Stimulated activated CD4-positive, alpha-beta T cell treated with anti-CD3 and anti-CD28 coated beads, TNF-alpha, amount 100 ng/mL, for 1 hour (primary cell): Measurements from ENCODE around the gene DNAJA2.
"Not testable (repeated sequence)": the region's sequence is repeated elsewhere in the genome, so short reads cannot be mapped to it uniquely, and the experiment has no call there.

ENCODE experiments used
- DNase-seq, 3 donors: peaks; one replicate each; pipeline ENCODE4 v3.0.0-alpha.2; 2020; ENCODE audit warnings: low read depth in 3 of 3, low spot score in 1 of 3

DNAJA2 gene

GRCh38 chr16:46973207-46973995 lies at the start of gene DNAJA2:
DNAJA2 (minus strand) TSS chr16:46973674; CDS start chr16:46973572, 102 bp downstream.
- DNase-seq, result peak; percentile 64 to 94 (median 79)

- DNase-seq, result no peak
These were observed 46.1 kb upstream of the DNAJA2 start for GRCh38 chr16:47019568-47019967.

- DNase-seq, result no peak
These were observed 44.9 kb upstream of the DNAJA2 start for GRCh38 chr16:47018223-47018891.

GRCh38 chr16:47017636-47018035 lies 44.2 kb upstream of the DNAJA2 start:
- DNase-seq, result no peak

GRCh38 chr16:47016700-47017133 lies 43.2 kb upstream of the DNAJA2 start:
- no peak for DNase-seq

GRCh38 chr16:47013910-47014309 lies 40.4 kb upstream of the DNAJA2 start:
- no peak for DNase-seq

- DNase-seq, result no peak
These were observed 39.7 kb upstream of the DNAJA2 start for GRCh38 chr16:47013172-47013571.

- not testable (repeated sequence) for DNase-seq
These were observed 37.3 kb upstream of the DNAJA2 start for GRCh38 chr16:47010812-47011211.

- no peak for DNase-seq
These were observed 35.1 kb upstream of the DNAJA2 start for GRCh38 chr16:47008612-47009011.

- DNase-seq, result no peak
These were observed 34.7 kb upstream of the DNAJA2 start for GRCh38 chr16:47008174-47008573.

- no peak for DNase-seq
These were observed 31.2 kb upstream of the DNAJA2 start for GRCh38 chr16:47004652-47005051.

GRCh38 chr16:47000066-47000465 lies 26.6 kb upstream of the DNAJA2 start:
- not testable (repeated sequence) for DNase-seq

GRCh38 chr16:46997844-46998243 lies 24.4 kb upstream of the DNAJA2 start:
- no peak for DNase-seq

GRCh38 chr16:46996952-46997458 lies 23.5 kb upstream of the DNAJA2 start:
- no peak for DNase-seq

GRCh38 chr16:46996391-46996790 lies 22.9 kb upstream of the DNAJA2 start:
- no peak for DNase-seq

GRCh38 chr16:46991729-46992704 lies 18.5 kb upstream of the DNAJA2 start:
- DNase-seq, result no peak

- DNase-seq, result no peak
These were observed 13.4 kb upstream of the DNAJA2 start for GRCh38 chr16:46986896-46987295.

- DNase-seq, result no peak
These were observed 13.0 kb upstream of the DNAJA2 start for GRCh38 chr16:46986438-46986837.

GRCh38 chr16:46982335-46982734 lies 8.9 kb upstream of the DNAJA2 start:
- DNase-seq, result no peak

- no peak for DNase-seq
These were observed 7.5 kb upstream of the DNAJA2 start for GRCh38 chr16:46980926-46981325.

- no peak for DNase-seq
These were observed 3.1 kb upstream of the DNAJA2 start for GRCh38 chr16:46976550-46976949.
